HG03571 (cell line): Measurements from ENCODE around the gene PHLPP1.

ENCODE experiments used
- ATAC-seq: cut with Tn5 transposase; IDR thresholded peaks from one replicate; pipeline ENCODE4 v1.9.1; 2021; ENCODE audit not compliant: unreplicated experiment

Gene PHLPP1

DNA sequence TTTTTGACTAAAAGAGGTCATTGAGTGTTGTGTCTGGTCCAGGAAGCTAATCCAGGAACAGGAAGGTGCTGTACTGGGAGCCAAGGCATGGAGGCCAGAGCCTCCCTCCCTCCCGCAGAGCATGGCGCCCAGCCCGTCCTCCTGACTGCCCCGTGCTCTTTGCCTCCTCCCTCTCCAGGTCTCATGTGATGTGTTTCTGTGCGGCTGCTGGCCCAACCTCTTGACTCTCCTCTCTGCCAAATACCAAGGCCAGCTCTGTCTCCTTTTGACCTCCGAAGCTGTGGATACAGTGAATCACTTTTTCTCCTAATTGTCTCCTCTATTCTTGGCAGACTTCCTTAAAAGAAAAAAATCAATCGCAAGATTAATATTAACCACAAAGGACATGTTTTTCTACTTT, 284.1 kb downstream of the PHLPP1 start:
- ATAC-seq: no peak

DNA sequence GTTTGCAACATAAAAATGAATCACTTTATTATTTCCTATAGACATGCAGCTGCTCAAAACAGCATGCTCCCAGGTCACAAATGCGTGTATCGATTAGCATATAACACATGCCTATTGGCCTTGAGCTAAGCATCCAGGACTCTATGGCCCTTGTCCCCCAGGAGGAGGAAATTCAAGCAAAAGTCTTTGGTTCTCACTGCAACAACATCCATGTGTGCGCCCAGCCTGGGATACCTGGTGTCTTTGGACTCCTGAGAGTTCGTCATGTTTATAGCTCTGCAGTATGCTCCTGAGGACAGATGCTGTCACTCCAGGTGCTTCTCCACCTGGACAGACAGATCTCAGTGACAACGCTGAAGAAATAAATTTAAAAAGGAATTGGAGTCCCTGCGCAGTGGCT, 284.6 kb downstream of the PHLPP1 start:
- ATAC-seq: no peak

DNA sequence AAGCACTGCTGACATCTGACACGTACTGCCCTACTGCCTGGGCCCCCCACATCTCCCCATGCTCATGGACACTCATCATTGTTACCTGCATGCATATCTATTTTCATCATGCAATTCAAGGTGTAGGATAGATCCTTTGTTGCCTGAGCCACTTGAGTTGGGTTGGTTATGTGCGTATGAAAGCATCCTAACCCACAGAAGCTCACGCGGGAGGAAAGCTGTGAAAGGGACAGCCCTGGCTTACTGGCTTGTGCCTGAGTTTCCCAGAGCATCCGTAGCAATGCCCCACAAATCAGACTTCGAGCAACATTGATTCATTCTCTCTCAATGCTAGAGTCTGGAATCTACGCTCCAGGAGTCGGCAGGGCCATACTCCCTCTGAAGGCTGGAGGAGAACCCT, 285.5 kb downstream of the PHLPP1 start:
- ATAC-seq: no peak

DNA sequence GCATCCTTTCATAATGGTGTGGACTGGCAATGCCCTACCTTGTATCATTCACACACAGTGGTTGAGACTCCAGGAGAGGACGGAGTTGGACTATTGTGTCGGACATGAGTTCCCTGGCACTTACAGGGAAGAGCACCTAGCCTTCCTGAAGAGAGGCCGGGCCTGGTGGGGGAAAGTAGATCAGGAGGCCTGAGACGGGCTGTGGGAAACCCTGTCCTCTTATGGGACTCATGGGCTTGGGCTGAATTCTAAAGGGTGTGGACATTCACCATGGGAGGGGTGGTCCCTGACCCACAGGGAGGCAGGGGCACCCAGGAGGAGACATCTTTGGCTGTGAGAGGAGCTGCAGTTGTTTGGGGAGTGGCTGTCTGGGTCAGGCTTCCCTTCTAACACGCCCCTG, 286.5 kb downstream of the PHLPP1 start:
- ATAC-seq: no peak

DNA sequence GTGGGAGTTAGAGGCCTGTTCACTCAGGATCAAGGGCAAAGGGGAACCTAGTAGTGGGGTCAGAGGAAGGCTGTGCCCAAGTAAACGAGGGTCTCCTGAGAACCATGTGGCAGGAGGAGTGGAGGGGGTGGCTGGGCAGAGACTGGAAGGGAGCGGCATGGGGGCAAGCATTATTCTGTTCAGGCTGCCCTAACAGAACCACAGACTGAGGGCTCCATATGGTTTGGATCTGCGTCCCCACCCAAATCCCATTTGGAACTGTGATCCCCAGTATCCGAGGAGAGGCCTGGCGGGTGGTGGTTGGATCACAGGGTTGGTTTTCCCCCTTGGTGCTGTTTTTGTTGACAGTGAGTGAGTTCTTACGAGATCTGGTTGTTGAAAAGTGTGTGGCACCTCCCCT, 287.0 kb downstream of the PHLPP1 start:
- ATAC-seq: no peak

DNA sequence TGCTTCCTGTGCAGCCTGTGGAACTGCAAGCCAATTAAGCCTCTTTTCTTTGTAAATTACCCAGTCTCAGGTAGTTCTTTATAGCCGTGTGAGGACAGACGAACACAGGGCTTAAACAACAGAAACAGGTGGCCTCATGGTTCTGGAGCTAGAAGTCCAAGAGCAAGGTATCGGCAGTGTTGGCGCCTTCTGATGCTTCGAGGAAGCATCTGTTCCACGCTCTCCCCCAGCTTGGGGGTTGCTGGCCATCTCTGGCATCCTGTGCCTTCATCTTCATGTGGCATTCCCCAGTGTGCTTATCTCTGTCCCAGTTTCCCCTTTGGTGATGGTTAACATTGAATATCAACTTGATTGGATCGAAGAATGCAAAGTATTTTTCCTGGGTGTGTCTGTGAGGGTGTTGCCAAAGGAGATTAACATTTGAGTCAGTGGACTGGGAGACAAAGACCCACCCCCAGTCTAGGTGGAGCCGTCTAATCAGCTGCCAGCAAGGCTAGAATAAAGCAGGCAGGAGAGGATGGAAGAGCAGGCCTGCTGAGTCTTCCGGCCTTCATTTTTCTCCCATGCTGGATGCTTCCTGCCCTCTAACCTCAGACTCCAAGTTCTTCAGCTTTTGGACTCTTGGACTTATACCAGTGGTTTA, 287.6 kb downstream of the PHLPP1 start:
- no peak for ATAC-seq

DNA sequence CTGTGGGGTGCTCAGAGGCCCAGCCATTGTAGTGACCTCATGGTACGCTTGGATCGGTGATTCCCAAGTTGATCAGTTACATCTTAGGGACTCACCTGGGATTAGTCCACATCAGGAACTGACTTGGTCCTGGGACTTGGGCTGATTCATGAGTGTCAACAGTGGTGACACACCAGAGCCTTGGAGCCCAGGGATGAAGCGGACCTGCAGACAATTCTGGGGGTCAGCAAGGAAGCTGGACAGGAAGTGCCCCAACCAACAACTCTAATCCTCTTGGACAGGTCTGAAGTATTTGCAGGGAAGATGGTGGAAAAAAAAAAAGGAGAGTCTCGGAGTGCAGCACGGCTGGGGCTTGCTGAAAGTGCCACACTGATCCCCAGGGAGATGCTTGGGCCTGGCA, 288.6 kb downstream of the PHLPP1 start:
- no peak for ATAC-seq

DNA sequence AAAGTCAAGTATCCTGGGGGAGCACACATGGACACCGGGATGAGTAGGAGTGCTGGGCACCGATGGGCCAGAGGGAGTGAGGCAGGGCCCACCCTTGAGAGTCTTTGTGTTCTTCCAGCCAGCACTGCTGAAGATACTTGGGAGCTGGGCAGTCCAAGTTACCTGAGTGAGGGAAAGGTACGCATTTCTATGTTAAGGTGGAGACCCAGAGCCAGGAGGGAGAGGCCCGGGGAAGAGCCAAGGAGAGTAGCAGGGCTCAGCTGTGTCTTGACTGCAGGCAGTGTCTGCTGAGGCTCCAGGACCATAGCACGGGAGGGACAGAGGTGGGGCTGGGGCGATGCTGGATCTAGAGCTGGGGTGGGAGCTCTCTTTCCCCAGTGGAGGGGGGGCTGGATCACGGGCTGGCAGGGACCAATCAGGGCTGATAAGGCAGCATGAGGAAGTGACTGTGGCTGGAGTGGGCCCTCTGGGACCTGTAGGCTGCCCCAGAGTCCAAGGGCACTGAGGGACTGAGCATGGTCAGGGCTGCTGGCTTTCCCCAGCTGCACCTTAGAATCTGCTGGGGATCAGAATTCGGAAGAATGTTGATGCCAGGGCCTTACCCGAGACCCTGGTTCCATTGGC, 289.2 kb downstream of the PHLPP1 start:
- ATAC-seq: no peak

DNA sequence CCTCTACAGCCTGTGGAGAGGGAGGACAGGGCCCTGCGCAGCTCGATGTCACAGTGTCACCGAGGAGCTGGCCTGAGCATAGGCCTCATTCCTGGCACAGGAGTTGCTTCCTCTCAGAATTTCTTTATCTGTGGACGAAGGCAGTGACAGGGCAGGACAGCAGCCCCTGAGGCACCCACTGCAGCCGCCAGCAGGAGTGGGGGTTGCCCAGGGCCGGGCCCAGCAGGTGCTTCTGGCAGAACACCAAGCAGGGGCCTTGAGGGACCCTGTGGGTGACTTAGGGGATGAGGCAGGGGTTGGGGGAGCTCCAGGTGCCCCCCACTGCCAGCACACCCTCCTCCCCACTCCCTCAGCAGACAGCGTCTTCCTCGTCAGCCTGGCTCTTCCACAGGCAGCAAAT, 290.0 kb downstream of the PHLPP1 start:
- no peak for ATAC-seq

DNA sequence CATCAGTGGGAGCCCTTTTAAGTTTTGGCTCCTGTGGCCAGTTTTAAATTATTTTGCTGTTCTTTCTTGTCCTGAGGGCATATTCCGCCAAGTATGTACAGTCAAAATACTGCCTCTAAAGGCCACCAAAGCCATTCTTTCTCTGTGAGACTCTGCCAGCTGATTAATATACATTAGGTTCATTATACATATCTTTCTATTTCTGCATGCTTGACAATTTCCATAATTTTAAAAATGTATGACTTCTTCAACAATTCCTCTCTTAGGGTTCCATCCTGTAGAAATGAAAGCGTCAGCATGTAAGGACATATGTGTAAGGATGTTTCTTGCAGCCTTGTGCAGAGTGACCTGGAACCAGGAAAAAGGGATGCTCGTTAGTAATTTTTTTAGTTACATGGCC, 291.9 kb downstream of the PHLPP1 start:
- no peak for ATAC-seq

DNA sequence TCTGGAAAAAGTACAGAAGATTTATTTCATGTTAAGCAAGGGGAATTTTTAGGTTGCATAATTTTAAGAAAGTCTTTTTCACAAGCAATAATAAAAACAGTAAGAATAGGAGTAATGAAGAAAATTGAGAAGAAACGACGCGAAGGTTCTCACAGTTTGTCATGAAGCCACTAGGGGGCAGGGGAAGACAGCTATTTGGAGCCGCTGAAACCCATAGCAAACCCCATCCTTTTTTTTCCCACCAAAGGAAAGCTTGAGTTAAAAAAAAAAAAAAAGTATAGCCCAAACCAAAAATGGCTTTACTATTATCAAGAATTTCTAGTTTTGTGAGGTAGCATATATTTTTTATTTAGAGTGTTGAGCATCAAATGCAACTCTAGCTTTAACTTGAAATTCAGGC, 300.9 kb downstream of the PHLPP1 start:
- ATAC-seq: no peak

DNA sequence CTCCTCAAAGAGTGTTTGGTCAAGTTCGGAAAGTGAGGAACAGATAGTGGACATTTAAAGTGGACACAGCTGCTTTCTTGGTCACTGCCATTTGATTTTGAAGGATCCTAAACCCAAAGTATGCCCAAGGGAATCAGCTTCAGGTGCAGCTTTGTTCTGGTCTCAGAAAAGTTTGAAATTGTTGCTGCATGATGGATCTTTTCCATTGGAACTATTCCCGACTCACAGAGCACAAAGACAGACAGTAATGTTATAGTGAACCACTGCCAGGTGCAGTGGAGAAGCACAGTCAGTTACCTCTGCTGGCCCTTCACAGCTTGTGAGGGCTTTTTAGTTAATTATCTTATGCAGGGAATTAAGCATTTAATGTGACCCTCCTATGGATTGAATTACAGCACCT, 301.7 kb downstream of the PHLPP1 start:
- ATAC-seq: no peak

DNA sequence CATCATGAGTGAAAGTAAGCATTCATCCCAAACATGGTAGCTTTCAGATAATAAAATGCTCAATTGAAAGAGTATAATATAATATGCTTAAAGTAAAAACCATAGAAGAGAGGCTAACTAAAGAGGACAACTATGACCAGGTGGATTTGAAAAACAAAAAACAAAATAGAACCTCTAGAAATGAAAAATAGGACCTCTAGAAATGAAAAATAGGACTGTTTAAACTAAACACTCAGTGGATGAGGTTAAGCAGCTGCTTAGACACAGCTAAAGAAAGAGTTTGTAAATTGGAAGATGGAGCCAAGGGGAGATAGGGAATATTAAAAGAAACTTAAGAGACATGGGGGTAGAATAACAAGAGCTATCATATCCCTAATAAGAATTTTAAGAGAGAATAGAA, 302.6 kb downstream of the PHLPP1 start:
- no peak for ATAC-seq

DNA sequence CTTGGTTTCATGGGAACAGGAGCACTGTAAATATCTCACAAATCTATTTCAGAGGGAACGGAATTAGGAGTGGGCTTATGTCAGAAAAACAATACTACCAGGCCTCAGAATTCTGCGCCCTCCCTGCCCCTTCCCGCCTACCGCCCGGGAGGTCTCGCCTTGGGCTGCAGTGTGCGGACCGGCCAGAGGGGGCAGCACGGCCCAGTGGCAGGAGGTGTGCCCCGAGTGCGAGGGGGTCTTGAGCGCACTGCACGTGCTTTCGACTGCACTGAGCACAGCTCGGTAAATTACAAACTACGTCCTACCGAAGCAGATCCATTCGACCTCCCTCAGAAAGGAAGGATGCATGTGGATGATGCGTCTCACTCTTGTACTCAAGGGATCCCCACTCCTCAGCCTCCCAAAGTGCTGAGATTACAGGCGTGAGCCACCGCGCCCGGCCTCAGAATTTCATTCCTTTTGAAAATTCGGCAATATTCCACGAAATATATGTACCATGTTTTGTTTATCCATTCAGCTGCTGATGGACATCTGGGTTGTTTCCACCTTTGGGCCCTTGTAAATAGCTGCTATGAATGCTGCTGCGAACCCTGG, 307.2 kb downstream of the PHLPP1 start:
- no peak for ATAC-seq

DNA sequence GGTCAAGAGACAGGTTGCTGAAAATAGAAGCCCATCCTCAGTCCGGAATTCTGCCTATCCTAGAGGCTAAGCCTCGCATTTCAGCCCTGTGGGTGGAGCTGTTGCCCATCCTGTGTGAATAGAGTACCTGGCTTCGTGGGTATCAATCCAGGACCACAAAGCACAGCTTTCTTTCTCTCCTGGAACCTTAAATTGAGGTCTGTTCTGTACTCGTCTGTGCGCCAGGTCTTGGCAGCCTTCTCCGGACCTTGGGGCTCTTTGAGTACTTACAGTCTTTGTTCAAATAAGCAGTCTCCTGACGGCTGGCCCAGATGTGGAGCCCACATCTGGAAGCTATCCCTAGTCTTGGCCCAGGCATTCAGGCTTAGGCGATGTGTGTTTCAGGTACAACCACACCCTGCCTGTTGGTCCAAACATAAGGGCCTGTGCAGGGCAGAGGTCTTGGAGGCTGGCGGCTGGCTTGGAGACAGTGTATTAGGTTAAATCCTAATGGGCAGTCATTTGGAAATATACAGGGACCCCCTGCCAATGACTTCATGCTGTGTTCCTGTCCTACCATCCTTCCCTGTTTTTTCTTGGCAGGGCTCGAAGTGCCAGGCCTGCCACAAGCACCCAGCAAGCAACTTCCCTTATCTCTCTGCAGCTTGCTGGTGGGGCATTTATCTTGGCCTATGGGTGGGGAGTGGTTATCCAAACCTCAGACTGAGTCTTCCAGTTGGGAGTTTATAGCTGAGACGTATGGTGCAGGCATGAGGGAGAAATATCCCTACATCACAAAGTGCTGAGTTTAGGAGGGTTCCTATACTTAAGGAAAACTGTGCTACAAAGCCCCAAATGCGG, 310.1 kb downstream of the PHLPP1 start:
- no peak for ATAC-seq

DNA sequence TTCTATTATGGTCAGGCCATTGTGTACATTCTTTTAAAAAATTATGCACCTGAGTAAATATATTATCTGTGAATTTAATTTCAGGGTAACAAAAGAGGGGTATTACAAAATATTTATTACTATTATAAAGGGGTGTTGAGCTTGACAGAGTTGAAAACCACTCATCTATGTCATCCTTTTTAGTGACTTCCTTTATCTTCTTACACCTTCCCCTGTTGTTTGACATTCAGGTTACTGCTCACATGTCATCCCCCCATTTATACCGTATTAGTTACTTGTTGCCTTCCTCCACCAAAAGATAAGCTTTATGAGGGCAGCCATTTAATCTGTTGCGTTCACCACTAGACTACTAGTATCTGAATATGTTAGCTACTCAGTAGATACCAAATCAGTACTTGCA, 313.0 kb downstream of the PHLPP1 start:
- no peak for ATAC-seq
